Neural cell (in vitro differentiated cells): Measurements from ENCODE around the gene COL28A1.

ENCODE experiments used
- EP300 ChIP-seq: fragments of 450-650 bp; conservative IDR thresholded peaks from 2 replicates; pipeline ENCODE4 v1.6.1; 2014; ENCODE audit warnings: antibody characterized with exemption, mild to moderate bottlenecking, moderate library complexity; ENCODE audit not compliant: poor library complexity, severe bottlenecking
- EZH2 ChIP-seq: fragments of 200-600, 300-800 bp; shearing (Covaris generic), sonication (generic); IDR thresholded peaks from 2 replicates; pipeline ENCODE4 v1.6.1; 2014; ENCODE audit warnings: antibody characterized with exemption, low read length, borderline replicate concordance, mild to moderate bottlenecking; ENCODE audit not compliant: insufficient read depth, poor library complexity, severe bottlenecking
- MXI1 ChIP-seq: fragments of 450-650 bp; conservative IDR thresholded peaks from 2 replicates; pipeline ENCODE4 v1.6.1; 2014; ENCODE audit warnings: antibody characterized with exemption, mild to moderate bottlenecking; ENCODE audit not compliant: poor library complexity, severe bottlenecking
- POLR2AphosphoS5 ChIP-seq: IDR thresholded peaks from 2 replicates; pipeline ENCODE4 v1.6.1; 2012
- RAD21 ChIP-seq: fragments of 450-650 bp; conservative IDR thresholded peaks from 2 replicates; pipeline ENCODE4 v1.6.1; 2014; ENCODE audit warnings: antibody characterized with exemption, mild to moderate bottlenecking, moderate library complexity
- REST ChIP-seq: IDR thresholded peaks from 2 replicates; pipeline ENCODE4 v1.6.1; 2012; ENCODE audit warnings: borderline replicate concordance
- SMC3 ChIP-seq: fragments of 450-650 bp; conservative IDR thresholded peaks from 2 replicates; pipeline ENCODE4 v1.6.1; 2014; ENCODE audit warnings: antibody characterized with exemption, mild to moderate bottlenecking, moderate library complexity; ENCODE audit not compliant: poor library complexity
- TAF1 ChIP-seq: IDR thresholded peaks from 2 replicates; pipeline ENCODE4 v1.6.1; 2012; ENCODE audit warnings: low read depth
- TF ChIP-seq, protein P1 (sequence below): fragments of 450-650 bp; IDR thresholded peaks from 2 replicates; pipeline ENCODE4 v1.5.1; 2014; ENCODE audit warnings: antibody characterized with exemption, mild to moderate bottlenecking, moderate library complexity; ENCODE audit not compliant: poor library complexity, severe bottlenecking

DNA sequence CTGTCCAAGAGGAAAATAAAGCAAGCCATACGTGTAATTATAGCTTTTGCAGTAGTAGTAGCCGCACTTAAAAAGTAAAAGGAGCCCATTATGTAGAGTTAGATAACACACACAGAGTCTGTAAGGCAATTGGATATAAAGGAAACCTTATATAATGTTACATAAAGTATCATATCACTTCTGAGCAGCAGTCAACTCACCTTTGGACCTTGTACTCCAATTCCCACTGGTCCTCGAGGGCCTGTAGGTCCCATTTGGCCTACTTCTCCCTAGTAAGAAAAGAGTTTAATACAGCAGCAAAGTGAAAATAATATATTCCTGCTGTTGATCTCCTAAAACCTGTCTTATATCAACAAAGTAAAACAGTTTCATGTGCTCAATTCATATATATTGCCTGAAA, 83.6 kb downstream of the COL28A1 start:
- TF ChIP-seq, protein P1, sequence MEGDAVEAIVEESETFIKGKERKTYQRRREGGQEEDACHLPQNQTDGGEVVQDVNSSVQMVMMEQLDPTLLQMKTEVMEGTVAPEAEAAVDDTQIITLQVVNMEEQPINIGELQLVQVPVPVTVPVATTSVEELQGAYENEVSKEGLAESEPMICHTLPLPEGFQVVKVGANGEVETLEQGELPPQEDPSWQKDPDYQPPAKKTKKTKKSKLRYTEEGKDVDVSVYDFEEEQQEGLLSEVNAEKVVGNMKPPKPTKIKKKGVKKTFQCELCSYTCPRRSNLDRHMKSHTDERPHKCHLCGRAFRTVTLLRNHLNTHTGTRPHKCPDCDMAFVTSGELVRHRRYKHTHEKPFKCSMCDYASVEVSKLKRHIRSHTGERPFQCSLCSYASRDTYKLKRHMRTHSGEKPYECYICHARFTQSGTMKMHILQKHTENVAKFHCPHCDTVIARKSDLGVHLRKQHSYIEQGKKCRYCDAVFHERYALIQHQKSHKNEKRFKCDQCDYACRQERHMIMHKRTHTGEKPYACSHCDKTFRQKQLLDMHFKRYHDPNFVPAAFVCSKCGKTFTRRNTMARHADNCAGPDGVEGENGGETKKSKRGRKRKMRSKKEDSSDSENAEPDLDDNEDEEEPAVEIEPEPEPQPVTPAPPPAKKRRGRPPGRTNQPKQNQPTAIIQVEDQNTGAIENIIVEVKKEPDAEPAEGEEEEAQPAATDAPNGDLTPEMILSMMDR = no peak
- TF ChIP-seq EZH2 (no peak), EP300 (no peak), REST (no peak), MXI1 (no peak), POLR2AphosphoS5 (no peak), RAD21 (no peak), TAF1 (no peak), SMC3 (no peak)
